ENCODE results near the gene P4HA2. TPM values are rescaled to one million over a fixed set of nuclear protein-coding genes. Genes with fewer than 3 reads are reported as not detected.

P4HA2 gene
- total and polyA plus RNA-seq, 9 of the 15 experiments (the other 6 are each of a cell fraction or from before 2014, with no cell fraction given), result 9.6 to 50.0 (median 12.7) TPM

DNA sequence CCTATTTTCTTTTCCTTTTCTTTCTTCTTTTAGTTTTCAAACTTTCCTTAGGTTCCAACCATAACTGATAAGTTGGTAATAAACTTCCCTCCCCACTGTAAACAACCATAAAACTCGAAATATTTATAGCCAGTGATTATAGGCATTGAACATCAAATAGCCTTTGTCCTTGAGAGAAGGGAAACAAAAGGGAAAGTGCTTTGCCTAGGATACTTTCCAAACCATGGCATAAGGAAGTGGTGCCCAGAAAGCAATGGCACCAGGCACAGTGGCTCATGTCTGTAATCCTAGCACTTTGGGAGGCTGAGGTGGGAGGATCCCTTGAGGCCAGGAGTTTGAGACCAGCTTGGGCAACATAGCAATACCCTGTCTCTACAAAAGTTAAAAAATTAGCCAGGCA is 17.9 kb upstream of the P4HA2 start:
- Histone ChIP-seq H3K9ac (ENCODE audit: insufficient read depth in 1 of 2, low read depth in 2 of 2, low read length in 2 of 2) (no peak overlapping the region), H3K9me1 (ENCODE audit: control insufficient read depth, insufficient read depth, low read length) (no peaks in the 10 kb centered on the region), H3K4me3 (no peak overlapping the region), H3K4me2 (ENCODE audit: insufficient read depth, low read length) (no peak overlapping the region), H3K9me3 (replicated peaks; ENCODE audit: control insufficient read depth, insufficient read depth, low read depth, low read length) (peaks cover 4% of the 10 kb centered on the region; the same call in 1 of the 2 replicates), H3K27me3 (ENCODE audit: control insufficient read depth in 2 of 2, insufficient read depth in 2 of 2, low read length in 2 of 2) (no peaks in the 10 kb centered on the region), H2AFZ (ENCODE audit: low read depth, low read length) (no peak overlapping the region), H3K79me2 (ENCODE audit: control insufficient read depth, insufficient read depth, low read length) (no peaks in the 10 kb centered on the region), H3K36me3 (ENCODE audit: control insufficient read depth, insufficient read depth, low read length) (no peaks in the 10 kb centered on the region), H3K4me1 (replicated peaks in 1 of 2; ENCODE audit: control insufficient read depth in 2 of 2, insufficient read depth in 2 of 2, low read length in 2 of 2) (no peaks in the 10 kb centered on the region), H4K20me1 (replicated peaks; ENCODE audit: control insufficient read depth, insufficient read depth, low read length) (no peaks in the 10 kb centered on the region), H3K27ac (ENCODE audit: extremely low read depth, low read depth, low read length) (no peak overlapping the region)
- in situ Hi-C loops (cut with MboI), result no loop called here
- ChIA-PET CTCF (ENCODE audit: low intra/inter-chr PET ratio) (no interaction called here), POLR2A (interaction anchor here (0.6 kb wide), 1 partner anchor 48 kb away, joined by 3 read pairs; no protein-coding TSS in a partner anchor)
- WGBS (ENCODE audit: insufficient coverage, low coverage, missing lambda C conversion rate), result 0% methylated on average over 1 of the region's 1 CpG
- ATAC-seq (no peak), DNase-seq (ENCODE audit: extremely low read depth in 1 of 4, low spot score in 3 of 4) (no peak), FAIRE-seq (no peak)
- TF ChIP-seq COPS2 (conservative IDR thresholded peaks at IDR 0.05) (no peak), ETV6 (IDR thresholded peaks at IDR 0.05; ENCODE audit: borderline replicate concordance in 1 of 2, low read depth in 2 of 2, low read length in 1 of 2) (no peak), ETV6 (CRISPR knock-in tag; IDR thresholded peaks at IDR 0.05; ENCODE audit: borderline replicate concordance) (no peak), GTF2F1 (IDR thresholded peaks at IDR 0.05; ENCODE audit: low read depth, low read length) (no peak), XRCC5 (IDR thresholded peaks at IDR 0.05; ENCODE audit: low read depth, low read length) (no peak), SAFB2 (IDR thresholded peaks at IDR 0.05; ENCODE audit: borderline replicate concordance, low read depth, low read length, severe bottlenecking) (no peak), ZNF766 (CRISPR knock-in tag; conservative IDR thresholded peaks at IDR 0.05) (no peak), ZBTB7A (IDR thresholded peaks at IDR 0.05; ENCODE audit: borderline replicate concordance, control insufficient read depth, low read depth, low read length) (no peak), SMAD1 (IDR thresholded peaks at IDR 0.05; ENCODE audit: low read depth, low read length, partially characterized antibody) (no peak), ZNF764 (CRISPR knock-in tag; IDR thresholded peaks at IDR 0.05; ENCODE audit: low read depth) (no peak), ZKSCAN1 (IDR thresholded peaks at IDR 0.05; ENCODE audit: low read depth, low read length) (no peak)
- intact Hi-C loops (cut with micrococcal nuclease), result no loop called here
- BruUV-seq (replicated peaks), result no TSS peak

All from K562 (cell line).